Activated CD4-positive, CD25-positive, alpha-beta regulatory T cell (primary cell): ENCODE measurements around the gene TIMM21.
A peak's percentile ranks its signal among the peaks of the same experiment; 100 is the strongest.

Experiments used
- DNase-seq, 4 experiments: peaks; one replicate each; lab custom pipeline; 2025; lab: John Stamatoyannopoulos, UW

TIMM21 gene

GRCh38 chr18:74147779-74148542 is at the start of gene TIMM21, which contains the start of gene FBXO15:
TIMM21 (plus strand) TSS chr18:74148523; CDS start chr18:74148809, 286 bp downstream.
FBXO15 (minus strand) TSS chr18:74147834; CDS start chr18:74147785, 49 bp downstream.
- peak; percentile 88 to 93 (median 92) for DNase-seq

- DNase-seq: no peak
These were observed 39.9 kb upstream of the TIMM21 start for GRCh38 chr18:74108460-74108859.

GRCh38 chr18:74110149-74110548 is 38.2 kb upstream of the TIMM21 start:
- DNase-seq: no peak

GRCh38 chr18:74110976-74111375 is 37.3 kb upstream of the TIMM21 start:
- DNase-seq: no peak

- DNase-seq: no peak
These were observed 34.6 kb upstream of the TIMM21 start for GRCh38 chr18:74113711-74114110.

- no peak for DNase-seq
These were observed 34.2 kb upstream of the TIMM21 start for GRCh38 chr18:74114116-74114515.

- no peak for DNase-seq
These were observed 33.3 kb upstream of the TIMM21 start for GRCh38 chr18:74115046-74115445.

GRCh38 chr18:74116633-74117554 is 31.4 kb upstream of the TIMM21 start:
- no peak for DNase-seq

GRCh38 chr18:74123200-74123599 is 25.1 kb upstream of the TIMM21 start:
- DNase-seq: no peak

GRCh38 chr18:74124642-74125041 is 23.7 kb upstream of the TIMM21 start:
- no peak for DNase-seq

GRCh38 chr18:74126684-74127655 is 21.4 kb upstream of the TIMM21 start:
- DNase-seq: no peak

GRCh38 chr18:74128159-74128558 is 20.2 kb upstream of the TIMM21 start:
- no peak for DNase-seq

- DNase-seq: no peak
These were observed 17.2 kb upstream of the TIMM21 start for GRCh38 chr18:74131124-74131523.

- no peak for DNase-seq
These were observed 16.1 kb upstream of the TIMM21 start for GRCh38 chr18:74132201-74132600.

- no peak for DNase-seq
These were observed 10.3 kb upstream of the TIMM21 start for GRCh38 chr18:74137920-74138538.

- no peak for DNase-seq
These were observed 8.9 kb upstream of the TIMM21 start for GRCh38 chr18:74139411-74139810.

- no peak for DNase-seq
These were observed 8.4 kb upstream of the TIMM21 start for GRCh38 chr18:74139888-74140287.

- no peak for DNase-seq
These were observed 7.7 kb upstream of the TIMM21 start for GRCh38 chr18:74140582-74140981.

GRCh38 chr18:74141667-74142066 is 6.7 kb upstream of the TIMM21 start:
- no peak for DNase-seq

- no peak for DNase-seq
These were observed 6.1 kb upstream of the TIMM21 start for GRCh38 chr18:74142252-74142651.

GRCh38 chr18:74146756-74147155 is 1.6 kb upstream of the TIMM21 start:
- no peak for DNase-seq
